HCT116 (cell line): ENCODE results near the gene ISOC2. TPM values are rescaled to one million over a fixed set of nuclear protein-coding genes. Genes with fewer than 3 reads are reported as not detected.
A peak's percentile ranks its signal among the peaks of the same experiment; 100 is the strongest.

Experiments used
- ATAC-seq: fragments of 200-7000 bp; cut with Tn5 transposase; 2 replicates; pipeline ENCODE4 v1.9.1; 2020; ENCODE audit warnings: mild to moderate bottlenecking, moderate library complexity
- BruUV-seq: library from RNA; stranded (reverse); fragments of 400-500 nt; replicated peaks from 2 replicates; lab custom pipeline; 2021; lab: Mats Ljungman, UMichigan
- CTCF ChIA-PET: fragments of 300-600 bp; sonication (Branson Sonifier 250); formaldehyde crosslinking; loops from one replicate; lab custom pipeline; 2021; ENCODE audit warnings: antibody characterized with exemption; lab: Charles Lee
- POLR2A ChIA-PET: fragments of 300-600, 350-600 bp; sonication (Branson Sonifier 250); formaldehyde crosslinking; loops from one replicate; lab custom pipeline; 2021; ENCODE audit warnings: antibody characterized with exemption; lab: Charles Lee
- RAD21 ChIA-PET, 2 experiments: fragments of 300-600 bp; sonication (Branson Sonifier 250); formaldehyde crosslinking; loops; one replicate each; lab custom pipeline; 2023; ENCODE audit warnings: low total read pairs in 2 of 2; ENCODE audit not compliant: uncharacterized antibody in 2 of 2, unreplicated experiment in 2 of 2, low non-redundant PET in 1 of 2; lab: Charles Lee
- DNase-seq: peaks from one replicate; pipeline ENCODE4 v3.0.0-alpha.2; 2010; ENCODE audit warnings: low read depth, low spot score
- H2AFZ ChIP-seq: fragments of 200-600 bp; shearing (Covaris generic), sonication (generic); 2 replicates; pipeline ENCODE4 v1.6.1; 2017; ENCODE audit warnings: low read depth, mixed run types, mixed read lengths, antibody characterized with exemption, low read length; ENCODE audit not compliant: poor library complexity, severe bottlenecking
- H3K27ac ChIP-seq: 2 replicates; pipeline ENCODE4 v1.5.1; 2012; ENCODE audit warnings: low read depth, low read length
- H3K27me3 ChIP-seq: fragments of 200-600 bp; sonication (generic); 2 replicates; pipeline ENCODE4 v1.6.1; 2016; ENCODE audit warnings: mixed run types, low read length, mixed read lengths; ENCODE audit not compliant: insufficient read depth
- H3K36me3 ChIP-seq, 2 experiments: fragments of 200-500 bp in 1 of 2; fragments of 200-600 bp in 1 of 2; sonication (Bioruptor generic) in 1 of 2; sonication (generic) in 1 of 2; 2 replicates each; pipeline versions ENCODE4 v1.5.1 to v1.6.1; 2014 to 2016; ENCODE audit warnings: low read length in 2 of 2, inconsistent platforms in 1 of 2, mixed read lengths in 1 of 2, mixed run types in 1 of 2; ENCODE audit not compliant: insufficient read depth in 2 of 2, control insufficient read depth in 1 of 2
- H3K4me1 ChIP-seq, 2 experiments: fragments of 200-600 bp in 1 of 2; sonication (generic) in 1 of 2; 2 replicates each; pipeline versions ENCODE4 v1.5.1 to v1.6.1; 2012 to 2017; ENCODE audit warnings: low read length in 2 of 2, inconsistent platforms in 1 of 2, mild to moderate bottlenecking in 1 of 2, mixed read lengths in 1 of 2, mixed run types in 1 of 2, moderate library complexity in 1 of 2; ENCODE audit not compliant: insufficient read depth in 2 of 2, control insufficient read depth in 1 of 2
- H3K4me2 ChIP-seq: fragments of 200-600 bp; sonication (generic); 2 replicates; pipeline ENCODE4 v1.6.1; 2017; ENCODE audit warnings: mixed run types, low read length, mixed read lengths
- H3K4me3 ChIP-seq, 2 experiments: fragments of 200-600 bp in 1 of 2; sonication (generic) in 1 of 2; replicated peaks in 1 of 2; 2 replicates each; pipeline ENCODE4 v1.5.1; 2011 to 2016; ENCODE audit warnings: low read length in 2 of 2, control low read depth in 1 of 2, low read depth in 1 of 2, mild to moderate bottlenecking in 1 of 2, mixed read lengths in 1 of 2, mixed run types in 1 of 2
- H3K79me2 ChIP-seq: fragments of 200-600 bp; sonication (generic); 2 replicates; pipeline ENCODE4 v1.6.1; 2017; ENCODE audit warnings: mild to moderate bottlenecking, mixed run types, low read length, moderate library complexity, mixed read lengths; ENCODE audit not compliant: insufficient read depth
- H3K9ac ChIP-seq: fragments of 200-600 bp; sonication (generic); 2 replicates; pipeline ENCODE4 v1.6.1; 2016; ENCODE audit warnings: low read length, mixed read lengths
- H3K9me2 ChIP-seq: fragments of 200-600 bp; sonication (generic), shearing (Covaris generic); 2 replicates; pipeline ENCODE4 v1.6.1; 2017; ENCODE audit warnings: mixed run types, mild to moderate bottlenecking, moderate library complexity; ENCODE audit not compliant: insufficient read depth
- H3K9me3 ChIP-seq, 2 experiments: fragments of 200-500 bp in 1 of 2; fragments of 200-600 bp in 1 of 2; sonication (Bioruptor generic) in 1 of 2; sonication (generic) in 1 of 2; 2 replicates each; pipeline ENCODE4 v1.6.1; 2014 to 2017; ENCODE audit warnings: low read length in 2 of 2, mixed read lengths in 2 of 2, inconsistent platforms in 1 of 2, low read depth in 1 of 2, mild to moderate bottlenecking in 1 of 2, mixed run types in 1 of 2, moderate library complexity in 1 of 2; ENCODE audit not compliant: control insufficient read depth in 1 of 2, insufficient read depth in 1 of 2
- H4K20me1 ChIP-seq: fragments of 200-600 bp; sonication (generic), shearing (Covaris generic); 2 replicates; pipeline ENCODE4 v1.6.1; 2017; ENCODE audit warnings: mixed run types, mild to moderate bottlenecking, moderate library complexity; ENCODE audit not compliant: insufficient read depth
- CEBPB ChIP-seq: IDR thresholded peaks from 2 replicates; pipeline ENCODE4 v1.6.1; 2012; ENCODE audit warnings: low read depth
- EGR1 ChIP-seq: IDR thresholded peaks from 2 replicates; pipeline ENCODE4 v1.6.1; 2012; ENCODE audit warnings: low read depth
- EZH2 ChIP-seq: fragments of 200-600 bp; sonication (generic); IDR thresholded peaks from 2 replicates; pipeline ENCODE4 v1.6.1; 2017; ENCODE audit warnings: antibody characterized with exemption, mixed run types
- EZH2phosphoT487 ChIP-seq: fragments of 200-600 bp; IDR thresholded peaks from 2 replicates; pipeline ENCODE4 v1.6.1; 2018; ENCODE audit warnings: antibody characterized with exemption, borderline replicate concordance
- POLR2AphosphoS5 ChIP-seq: IDR thresholded peaks from 2 replicates; pipeline ENCODE4 v1.6.1; 2011; ENCODE audit warnings: mild to moderate bottlenecking, low read depth, low read length, moderate library complexity
- RAD21 ChIP-seq: IDR thresholded peaks from 2 replicates; pipeline ENCODE4 v1.6.1; 2012; ENCODE audit warnings: low read depth, mild to moderate bottlenecking
- SIN3A ChIP-seq: IDR thresholded peaks from 2 replicates; pipeline ENCODE4 v1.6.1; 2012; ENCODE audit warnings: low read depth
- SP1 ChIP-seq: IDR thresholded peaks from 2 replicates; pipeline ENCODE4 v1.6.1; 2012; ENCODE audit warnings: low read depth
- SRF ChIP-seq: IDR thresholded peaks from 2 replicates; pipeline ENCODE4 v1.6.1; 2012; ENCODE audit warnings: low read depth
- TCF7L2 ChIP-seq: IDR thresholded peaks from 2 replicates; pipeline ENCODE4 v1.7.0; 2011; ENCODE audit warnings: borderline replicate concordance, inconsistent platforms; ENCODE audit not compliant: insufficient read depth, insufficient read length; ENCODE audit errors: extremely low read depth
- YY1 ChIP-seq: IDR thresholded peaks from 2 replicates; pipeline ENCODE4 v1.6.1; 2011; ENCODE audit warnings: low read length, low read depth, moderate library complexity, mild to moderate bottlenecking; ENCODE audit not compliant: insufficient replicate concordance; ENCODE audit errors: extremely low read depth
- ZFX ChIP-seq: fragments of 450-650 bp; IDR thresholded peaks from 2 replicates; pipeline ENCODE4 v1.6.1; 2017
- ZNF274 ChIP-seq: fragments of 200-500 bp; sonication (Bioruptor generic); IDR thresholded peaks from 2 replicates; pipeline ENCODE4 v1.6.1; 2014; ENCODE audit warnings: mild to moderate bottlenecking, low read depth, low read length, inconsistent platforms
- intact Hi-C: fragments of 100-400 bp; cut with micrococcal nuclease; formaldehyde crosslinking; loops from 2 replicates; pipeline ENCODE4 v1.10.0; 2022
- total RNA-seq: library from RNA; stranded (reverse); gene quantifications from one replicate; pipeline ENCODE4 v1.2.1, GENCODE V29; 2021; ENCODE audit not compliant: unreplicated experiment
- TF ChIP-seq, protein P1 (sequence below): IDR thresholded peaks from 2 replicates; pipeline ENCODE4 v1.6.1; 2011; ENCODE audit warnings: mild to moderate bottlenecking, low read length, moderate library complexity; ENCODE audit not compliant: insufficient replicate concordance; ENCODE audit errors: extremely low read depth
- TF ChIP-seq, protein P2 (sequence below): IDR thresholded peaks from 2 replicates; pipeline ENCODE4 v1.6.1; 2012
- TF ChIP-seq, protein P3 (sequence below): IDR thresholded peaks from 2 replicates; pipeline ENCODE4 v1.6.1; 2012; ENCODE audit warnings: low read depth
- TF ChIP-seq, protein P4 (sequence below): IDR thresholded peaks from 2 replicates; pipeline ENCODE4 v1.6.1; 2012
- TF ChIP-seq, protein P5 (sequence below), 3 experiments: fragments of 200-600 bp in 1 of 3; sonication (generic) in 1 of 3; IDR thresholded peaks in 2 of 3; conservative IDR thresholded peaks in 1 of 3; 2 replicates each; pipeline ENCODE4 v1.5.1; 2012 to 2017; ENCODE audit warnings: low read depth in 2 of 3, low read length in 2 of 3, antibody characterized with exemption in 1 of 3, borderline replicate concordance in 1 of 3, control low read depth in 1 of 3, mild to moderate bottlenecking in 1 of 3, mixed read lengths in 1 of 3, mixed run types in 1 of 3, moderate library complexity in 1 of 3; ENCODE audit not compliant: insufficient read depth in 1 of 3

ISOC2 gene
- total RNA-seq, 1 experiment from 2014 or later, result 56.8 TPM

DNA sequence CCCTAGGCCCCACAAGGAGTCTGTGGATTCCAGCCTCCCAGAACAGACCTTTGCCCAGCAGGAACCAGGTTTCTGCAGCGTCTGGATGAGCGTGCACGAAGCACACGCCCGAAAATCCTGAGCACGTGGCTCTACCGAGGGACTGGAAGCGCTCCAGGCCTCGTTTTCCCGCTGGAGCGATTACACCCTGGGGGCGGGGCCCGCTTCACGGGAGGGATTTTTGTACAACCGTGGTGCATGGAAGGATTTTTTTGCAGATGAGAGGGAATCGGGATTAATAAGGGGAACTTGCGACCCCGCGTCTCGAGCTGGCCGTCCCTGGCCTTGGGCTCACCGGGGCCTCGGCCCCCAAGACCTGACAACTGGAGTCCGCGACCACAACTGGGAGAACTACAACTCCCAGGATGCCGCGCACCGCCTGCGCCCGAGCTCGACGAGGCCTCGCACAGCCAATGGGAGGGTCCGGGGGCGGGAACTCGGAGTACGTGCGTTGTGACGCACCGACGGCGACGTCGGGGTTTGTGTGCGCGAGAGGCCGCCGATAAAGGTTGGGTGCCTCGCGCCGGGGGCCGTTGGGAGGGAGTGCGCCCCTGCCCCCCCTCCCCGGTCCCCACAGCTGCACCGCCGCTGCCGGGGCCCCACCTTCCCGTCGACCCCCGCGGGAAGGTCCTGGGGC is 14.8 kb upstream of the ISOC2 start, which contains the start of gene ZNF628:
Gene ZNF628 (plus strand): TSS at position 518 of the 676 bp plus-strand sequence. CDS start 3,294 bp downstream, outside the sequence.
- Histone ChIP-seq H3K9me2 (no peaks in the 10 kb centered on the region), H3K36me3 (peaks cover 0 to 3% of the 10 kb centered on the region in 2 experiments; a peak in 1 of 4 replicates), H3K79me2 (peaks cover 31% of the 10 kb centered on the region), H3K4me2 (peak within 1 kb of the TSS; percentile 87), H3K9ac (peak within 1 kb of the TSS; percentile 90), H3K4me1 (peaks cover 35 to 53% of the 10 kb centered on the region in 2 experiments), H3K27me3 (no peaks in the 10 kb centered on the region), H4K20me1 (no peaks in the 10 kb centered on the region), H3K4me3 (peak within 1 kb of the TSS; percentile 63 to 73), H3K9me3 (no peaks in the 10 kb centered on the region), H2AFZ (peak within 1 kb of the TSS; percentile 40), H3K27ac (peak within 1 kb of the TSS; percentile 98)
- BruUV-seq, result no TSS peak
- ChIA-PET POLR2A (interaction anchor here (0.6 to 1.8 kb wide), 14 partner anchors 9 to 155 kb away, joined by 3 to 10 read pairs (median 4); partner anchors contain the start of genes FIZ1, ISOC2, KMT5C and NAT14), CTCF (interaction anchor here (0.7 to 2.6 kb wide), 9 partner anchors 9 to 310 kb away, joined by 3 to 17 read pairs (median 4); partner anchors contain the start of genes DNAAF3, ISOC2 and U2AF2), RAD21 (no interaction called here)
- intact Hi-C loops, result no loop called here
- ATAC-seq, result peak; percentile 78
- peak; percentile 96 for DNase-seq
- TF ChIP-seq TCF7L2 (no peak), RAD21 (no peak), SIN3A (no peak), SRF (no peak), ZNF274 (no peak), SP1 (peak; percentile 96), EGR1 (peak; percentile 71), POLR2AphosphoS5 (peak; percentile 19; the same call in 1 of the 2 replicates), ZFX (peak; percentile 93), YY1 (no peak), EZH2 (no peak), EZH2phosphoT487 (no peak), CEBPB (no peak)
- TF ChIP-seq, protein P1, sequence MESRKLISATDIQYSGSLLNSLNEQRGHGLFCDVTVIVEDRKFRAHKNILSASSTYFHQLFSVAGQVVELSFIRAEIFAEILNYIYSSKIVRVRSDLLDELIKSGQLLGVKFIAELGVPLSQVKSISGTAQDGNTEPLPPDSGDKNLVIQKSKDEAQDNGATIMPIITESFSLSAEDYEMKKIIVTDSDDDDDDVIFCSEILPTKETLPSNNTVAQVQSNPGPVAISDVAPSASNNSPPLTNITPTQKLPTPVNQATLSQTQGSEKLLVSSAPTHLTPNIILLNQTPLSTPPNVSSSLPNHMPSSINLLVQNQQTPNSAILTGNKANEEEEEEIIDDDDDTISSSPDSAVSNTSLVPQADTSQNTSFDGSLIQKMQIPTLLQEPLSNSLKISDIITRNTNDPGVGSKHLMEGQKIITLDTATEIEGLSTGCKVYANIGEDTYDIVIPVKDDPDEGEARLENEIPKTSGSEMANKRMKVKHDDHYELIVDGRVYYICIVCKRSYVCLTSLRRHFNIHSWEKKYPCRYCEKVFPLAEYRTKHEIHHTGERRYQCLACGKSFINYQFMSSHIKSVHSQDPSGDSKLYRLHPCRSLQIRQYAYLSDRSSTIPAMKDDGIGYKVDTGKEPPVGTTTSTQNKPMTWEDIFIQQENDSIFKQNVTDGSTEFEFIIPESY, result no peak
- TF ChIP-seq, protein P2, sequence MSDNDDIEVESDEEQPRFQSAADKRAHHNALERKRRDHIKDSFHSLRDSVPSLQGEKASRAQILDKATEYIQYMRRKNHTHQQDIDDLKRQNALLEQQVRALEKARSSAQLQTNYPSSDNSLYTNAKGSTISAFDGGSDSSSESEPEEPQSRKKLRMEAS, result peak; percentile 99
- TF ChIP-seq, protein P3, sequence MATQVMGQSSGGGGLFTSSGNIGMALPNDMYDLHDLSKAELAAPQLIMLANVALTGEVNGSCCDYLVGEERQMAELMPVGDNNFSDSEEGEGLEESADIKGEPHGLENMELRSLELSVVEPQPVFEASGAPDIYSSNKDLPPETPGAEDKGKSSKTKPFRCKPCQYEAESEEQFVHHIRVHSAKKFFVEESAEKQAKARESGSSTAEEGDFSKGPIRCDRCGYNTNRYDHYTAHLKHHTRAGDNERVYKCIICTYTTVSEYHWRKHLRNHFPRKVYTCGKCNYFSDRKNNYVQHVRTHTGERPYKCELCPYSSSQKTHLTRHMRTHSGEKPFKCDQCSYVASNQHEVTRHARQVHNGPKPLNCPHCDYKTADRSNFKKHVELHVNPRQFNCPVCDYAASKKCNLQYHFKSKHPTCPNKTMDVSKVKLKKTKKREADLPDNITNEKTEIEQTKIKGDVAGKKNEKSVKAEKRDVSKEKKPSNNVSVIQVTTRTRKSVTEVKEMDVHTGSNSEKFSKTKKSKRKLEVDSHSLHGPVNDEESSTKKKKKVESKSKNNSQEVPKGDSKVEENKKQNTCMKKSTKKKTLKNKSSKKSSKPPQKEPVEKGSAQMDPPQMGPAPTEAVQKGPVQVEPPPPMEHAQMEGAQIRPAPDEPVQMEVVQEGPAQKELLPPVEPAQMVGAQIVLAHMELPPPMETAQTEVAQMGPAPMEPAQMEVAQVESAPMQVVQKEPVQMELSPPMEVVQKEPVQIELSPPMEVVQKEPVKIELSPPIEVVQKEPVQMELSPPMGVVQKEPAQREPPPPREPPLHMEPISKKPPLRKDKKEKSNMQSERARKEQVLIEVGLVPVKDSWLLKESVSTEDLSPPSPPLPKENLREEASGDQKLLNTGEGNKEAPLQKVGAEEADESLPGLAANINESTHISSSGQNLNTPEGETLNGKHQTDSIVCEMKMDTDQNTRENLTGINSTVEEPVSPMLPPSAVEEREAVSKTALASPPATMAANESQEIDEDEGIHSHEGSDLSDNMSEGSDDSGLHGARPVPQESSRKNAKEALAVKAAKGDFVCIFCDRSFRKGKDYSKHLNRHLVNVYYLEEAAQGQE, result no peak
- TF ChIP-seq, protein P4, sequence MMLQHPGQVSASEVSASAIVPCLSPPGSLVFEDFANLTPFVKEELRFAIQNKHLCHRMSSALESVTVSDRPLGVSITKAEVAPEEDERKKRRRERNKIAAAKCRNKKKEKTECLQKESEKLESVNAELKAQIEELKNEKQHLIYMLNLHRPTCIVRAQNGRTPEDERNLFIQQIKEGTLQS, result no peak
- TF ChIP-seq, protein P5, sequence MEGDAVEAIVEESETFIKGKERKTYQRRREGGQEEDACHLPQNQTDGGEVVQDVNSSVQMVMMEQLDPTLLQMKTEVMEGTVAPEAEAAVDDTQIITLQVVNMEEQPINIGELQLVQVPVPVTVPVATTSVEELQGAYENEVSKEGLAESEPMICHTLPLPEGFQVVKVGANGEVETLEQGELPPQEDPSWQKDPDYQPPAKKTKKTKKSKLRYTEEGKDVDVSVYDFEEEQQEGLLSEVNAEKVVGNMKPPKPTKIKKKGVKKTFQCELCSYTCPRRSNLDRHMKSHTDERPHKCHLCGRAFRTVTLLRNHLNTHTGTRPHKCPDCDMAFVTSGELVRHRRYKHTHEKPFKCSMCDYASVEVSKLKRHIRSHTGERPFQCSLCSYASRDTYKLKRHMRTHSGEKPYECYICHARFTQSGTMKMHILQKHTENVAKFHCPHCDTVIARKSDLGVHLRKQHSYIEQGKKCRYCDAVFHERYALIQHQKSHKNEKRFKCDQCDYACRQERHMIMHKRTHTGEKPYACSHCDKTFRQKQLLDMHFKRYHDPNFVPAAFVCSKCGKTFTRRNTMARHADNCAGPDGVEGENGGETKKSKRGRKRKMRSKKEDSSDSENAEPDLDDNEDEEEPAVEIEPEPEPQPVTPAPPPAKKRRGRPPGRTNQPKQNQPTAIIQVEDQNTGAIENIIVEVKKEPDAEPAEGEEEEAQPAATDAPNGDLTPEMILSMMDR (IDR thresholded peaks at IDR 0.05 in 2 of 3, conservative IDR thresholded peaks at IDR 0.05 in 1 of 3; ENCODE audit: borderline replicate concordance in 1 of 3, insufficient read depth in 1 of 3, low read depth in 2 of 3, low read length in 2 of 3), result no peak
